Activated CD4-positive, alpha-beta T cell treated with anti-CD3 and anti-CD28 coated beads for 24 hours (primary cell): ENCODE data around the gene RNPC3.
"Not testable (repeated sequence)": the region's sequence is repeated elsewhere in the genome, so short reads cannot be mapped to it uniquely, and the experiment has no call there.

Experiments
- DNase-seq, 2 donors: peaks; one replicate each; pipeline ENCODE4 v3.0.0-alpha.2; 2020; ENCODE audit warnings: low read depth in 2 of 2

Gene RNPC3

DNA sequence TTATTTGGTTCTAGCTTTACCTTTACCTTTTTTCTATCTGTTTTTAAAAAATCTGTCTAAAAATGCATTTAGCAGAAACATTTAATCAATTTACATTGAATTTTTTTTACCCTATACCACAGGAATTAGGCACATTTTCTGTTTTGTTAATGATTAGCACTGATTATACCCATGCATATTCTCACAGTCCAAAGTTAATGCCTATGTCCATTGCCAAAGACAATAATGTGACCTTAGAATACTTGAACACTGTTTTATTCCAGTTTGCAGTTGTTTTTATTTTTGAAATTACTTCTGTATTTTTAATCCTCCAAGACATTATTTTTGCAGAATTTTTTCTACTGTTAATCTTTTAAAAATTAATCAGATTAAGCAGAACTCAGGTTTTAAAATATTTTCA, 34.9 kb downstream of the RNPC3 start:
- no peak for DNase-seq

DNA sequence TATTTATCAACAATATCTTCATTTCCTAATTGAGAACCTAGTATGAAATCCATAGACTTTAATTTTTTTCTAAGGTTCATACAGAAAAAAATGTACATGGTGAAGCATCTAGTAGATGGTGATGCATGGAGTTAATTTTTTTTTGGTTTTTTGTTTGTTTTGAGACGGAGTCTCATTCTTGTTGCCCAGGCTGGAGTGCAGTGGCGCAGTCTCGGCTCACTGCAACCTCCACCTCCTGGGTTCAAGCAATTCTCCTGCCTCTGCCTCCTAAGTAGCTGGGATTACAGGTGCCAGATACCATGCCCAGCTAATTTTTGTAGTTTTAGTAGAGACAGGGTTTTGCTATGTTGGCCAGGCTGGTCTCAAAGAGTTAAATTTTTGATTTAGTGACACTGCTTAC, 35.6 kb downstream of the RNPC3 start:
- DNase-seq, result not testable (repeated sequence)

DNA sequence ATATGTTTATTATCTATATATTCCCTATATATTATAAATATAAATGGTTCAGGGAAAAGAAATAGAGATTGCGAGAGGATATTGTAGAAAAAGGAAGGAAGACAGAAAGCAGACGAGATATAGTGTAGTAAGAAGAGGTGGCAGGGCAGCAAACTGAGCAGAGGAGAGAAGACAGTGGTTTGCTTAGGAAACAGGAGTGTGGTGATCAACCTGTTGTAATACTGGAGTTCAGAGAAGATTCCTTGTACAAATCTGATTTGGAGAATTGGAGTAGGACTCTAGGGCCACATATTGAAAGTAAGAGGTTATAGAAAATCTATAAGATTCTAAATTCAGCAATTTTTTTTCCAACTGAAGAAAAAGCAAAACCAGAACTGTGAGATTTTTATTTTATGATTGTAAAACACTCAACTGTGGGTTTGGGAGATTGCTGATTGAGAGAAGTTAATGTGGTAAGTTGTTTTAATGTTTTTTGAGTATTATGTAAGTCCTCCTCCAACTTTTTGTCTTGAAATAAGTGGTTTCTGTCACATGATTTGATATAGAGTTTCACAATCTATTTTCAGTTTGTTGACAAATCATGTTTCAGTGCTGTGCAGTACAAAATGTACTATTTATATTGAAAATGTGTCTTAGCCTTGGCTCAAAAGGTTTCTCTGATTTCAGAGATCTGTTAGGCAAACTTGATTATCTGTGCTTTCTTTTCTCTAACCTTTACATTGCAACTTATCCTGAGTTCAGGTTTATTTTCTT, 36.3 kb downstream of the RNPC3 start:
- no peak for DNase-seq

DNA sequence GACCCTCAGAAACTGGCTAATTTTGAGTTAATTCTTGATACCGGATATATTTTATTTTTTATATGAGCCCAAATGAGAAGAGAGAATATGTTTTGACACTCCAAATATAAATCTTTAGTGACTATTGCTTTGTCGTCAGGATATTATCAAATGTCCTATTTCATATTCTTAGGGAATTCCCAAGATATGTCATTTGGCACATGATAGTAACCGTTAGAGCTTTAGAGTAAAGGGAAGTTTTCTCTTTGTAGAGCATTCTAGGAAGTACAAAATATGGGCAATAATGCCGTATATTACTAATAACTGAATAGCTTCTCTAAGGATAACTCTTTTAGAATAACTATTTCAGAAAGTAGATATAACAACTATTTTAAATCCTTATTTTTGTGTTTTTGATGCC, 37.6 kb downstream of the RNPC3 start:
- no peak for DNase-seq

DNA sequence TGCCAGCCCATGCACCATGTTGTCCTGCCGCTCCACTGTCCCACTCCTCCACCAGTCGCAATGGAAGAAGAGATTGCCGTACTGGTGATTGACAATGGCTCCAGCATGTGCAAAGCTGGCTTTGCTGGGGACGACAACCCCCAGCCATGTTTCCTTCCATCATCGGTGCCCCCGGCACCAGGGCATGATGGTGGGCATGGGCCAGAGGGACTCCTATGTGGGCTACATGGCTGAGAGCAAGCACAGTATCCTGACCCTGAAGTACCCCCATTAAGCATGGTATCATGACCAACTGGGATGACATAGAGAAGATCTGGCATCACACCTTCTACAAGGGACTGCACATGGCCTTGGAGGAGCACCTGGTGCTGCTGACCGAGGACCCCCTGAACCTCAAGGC, 44.0 kb downstream of the RNPC3 start:
- no peak for DNase-seq

DNA sequence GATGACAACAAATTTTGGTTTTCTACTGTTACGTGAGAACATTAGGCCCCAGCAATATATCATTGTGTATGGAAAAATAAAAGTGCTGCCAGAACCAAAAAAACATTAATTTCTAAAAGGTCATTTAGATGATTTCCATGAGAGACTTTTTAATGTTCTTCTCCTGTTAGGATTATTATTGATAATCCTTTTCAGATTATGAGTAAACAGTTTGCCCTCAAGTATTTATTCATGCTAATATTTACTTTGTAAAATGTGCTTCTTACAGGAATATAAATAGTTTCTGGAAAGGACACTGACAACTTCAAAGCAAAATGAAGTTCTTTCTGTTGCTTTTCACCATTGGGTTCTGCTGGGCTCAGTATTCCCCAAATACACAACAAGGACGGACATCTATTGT, 45.8 kb downstream of the RNPC3 start, which contains the start of gene AMY2B:
TSS of gene AMY2B (plus strand) at position 301 of the 400 bp plus-strand sequence. CDS start at position 315, 14 bp downstream.
- DNase-seq, result not testable (repeated sequence)

DNA sequence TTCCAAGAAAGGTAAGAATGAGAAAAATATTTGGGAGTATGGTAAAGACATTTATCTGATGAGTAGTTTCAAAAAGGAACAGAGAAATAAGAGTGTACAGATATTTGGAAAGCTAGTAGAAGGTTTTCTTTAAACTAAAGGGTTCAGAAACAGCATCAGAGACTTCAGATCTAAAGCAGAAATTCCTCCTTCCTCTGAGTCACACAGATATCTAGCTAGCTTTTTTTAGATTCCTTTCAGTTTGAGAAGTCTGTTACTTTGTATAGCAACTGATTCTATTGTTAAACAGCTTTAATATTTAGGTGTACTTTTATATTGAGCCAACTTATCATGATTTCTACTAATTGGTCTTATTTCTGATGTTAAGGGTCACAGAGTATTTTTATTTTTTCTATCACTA, 50.6 kb downstream of the RNPC3 start:
- DNase-seq, result no peak

DNA sequence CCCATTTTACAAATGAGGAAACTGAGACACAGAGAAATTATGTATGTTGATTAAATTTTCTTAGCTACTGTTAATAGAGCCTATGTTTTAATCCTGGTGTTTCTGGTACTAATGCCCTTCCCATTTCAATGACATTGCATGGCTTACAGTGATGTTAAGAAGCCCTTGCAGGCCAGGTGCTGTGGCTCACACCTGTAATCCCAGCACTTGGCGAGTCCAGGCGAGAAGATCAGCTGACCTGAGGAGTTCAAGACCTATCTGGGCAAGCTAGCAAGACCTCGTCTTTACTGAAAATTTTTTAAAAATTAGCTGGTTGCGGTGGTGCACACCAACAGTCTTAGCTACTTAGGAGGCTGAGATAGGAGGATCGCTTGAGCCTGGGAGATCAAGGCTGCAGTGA, 51.3 kb downstream of the RNPC3 start:
- not testable (repeated sequence) for DNase-seq

DNA sequence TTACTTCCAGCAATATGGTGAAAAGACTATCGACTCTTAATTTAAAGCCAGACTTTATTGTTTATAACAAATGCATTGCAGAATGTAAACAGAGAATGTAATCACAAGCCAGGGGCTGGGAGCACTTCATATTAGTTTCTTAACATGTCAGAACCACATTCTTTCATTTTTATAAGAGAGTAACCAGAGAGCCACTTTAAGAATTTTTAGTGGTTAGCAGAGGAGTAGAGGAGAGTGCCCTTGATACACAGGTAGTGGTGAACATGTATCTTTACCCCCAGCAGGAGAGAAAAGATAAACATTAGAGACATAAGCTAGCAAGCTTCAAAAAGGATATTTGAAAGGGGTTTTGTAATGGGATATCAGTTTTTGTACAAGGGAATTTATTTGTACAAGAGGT, 57.0 kb downstream of the RNPC3 start:
- no peak for DNase-seq

DNA sequence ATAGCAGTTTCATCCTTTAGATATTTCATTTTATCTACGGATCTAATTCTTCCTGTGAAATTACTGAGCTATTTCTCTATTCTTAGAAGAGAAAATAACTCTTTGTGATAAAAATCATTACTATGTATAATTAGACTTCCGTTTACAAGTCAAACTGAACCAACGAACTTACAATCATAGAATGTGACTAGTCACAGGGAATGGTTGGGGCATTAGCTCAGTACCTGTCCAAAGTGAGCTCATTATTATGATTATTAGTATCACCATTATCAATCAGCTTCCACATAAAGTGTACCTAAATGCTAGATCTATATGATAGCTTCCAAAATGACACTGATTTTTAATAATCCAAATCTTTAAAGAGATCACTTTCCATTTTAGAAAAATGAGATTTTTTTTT, 58.4 kb downstream of the RNPC3 start:
- no peak for DNase-seq

DNA sequence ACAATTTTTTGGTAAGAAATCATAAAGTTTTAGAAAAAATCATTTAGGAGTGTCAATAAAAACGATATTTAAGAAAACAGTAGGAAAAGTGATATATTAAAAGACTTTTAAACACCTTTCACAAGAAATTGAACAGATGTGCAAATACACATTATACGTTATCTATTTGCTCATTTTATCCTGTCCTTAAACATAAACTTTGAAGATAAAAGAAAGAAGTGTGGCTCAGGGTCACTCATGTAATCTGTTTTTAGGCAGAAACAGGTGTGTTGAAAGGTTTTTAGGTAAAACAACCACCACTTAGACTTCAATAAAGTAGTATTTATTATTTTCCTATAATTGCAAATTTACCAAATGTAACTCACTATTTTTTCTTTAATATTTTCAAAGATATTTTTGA, 59.0 kb downstream of the RNPC3 start:
- no peak for DNase-seq

DNA sequence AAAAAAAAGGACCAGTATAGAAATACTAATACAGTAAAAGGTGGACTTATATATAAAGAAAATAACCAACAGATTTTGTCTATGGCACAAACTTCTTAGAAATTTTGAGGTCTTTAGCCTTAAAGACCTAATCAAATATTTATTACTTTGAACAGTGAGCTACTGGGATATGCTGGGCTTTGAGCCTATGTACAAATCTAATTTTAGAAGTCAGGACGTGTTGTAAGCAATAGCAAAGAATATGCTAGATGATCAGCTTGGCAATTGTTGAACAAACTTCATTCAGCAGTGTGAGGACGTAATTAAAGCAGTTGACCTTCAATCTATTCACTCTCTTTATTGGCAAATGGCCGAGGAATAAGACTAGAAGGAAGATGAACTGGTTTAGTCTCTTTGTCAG, 77.2 kb downstream of the RNPC3 start:
- DNase-seq, result not testable (repeated sequence)
